Peyer's patch (tissue), 4 donors: Measurements from ENCODE around the gene EFS. TPM values are rescaled to one million over a fixed set of nuclear protein-coding genes. Genes with fewer than 3 reads are reported as not detected.

Source experiments
- DNase-seq, 3 donors: peaks; one replicate each; pipeline ENCODE4 v3.0.0-alpha.2; 2017 to 2019
- H3K27ac ChIP-seq, 4 donors: fragments of 200-600 bp; sonication (generic); one replicate each; pipeline ENCODE4 v1.5.1; 2016 to 2019
- H3K27me3 ChIP-seq, 2 donors: fragments of 200-600 bp; sonication (generic); one replicate each; pipeline ENCODE4 v1.5.1; 2019
- H3K36me3 ChIP-seq, 3 donors: fragments of 200-600 bp; sonication (generic); one replicate each; pipeline ENCODE4 v1.5.1; 2016 to 2019
- H3K4me1 ChIP-seq, 4 donors: fragments of 200-600 bp; sonication (generic); one replicate each; pipeline ENCODE4 v1.5.1; 2016 to 2019
- H3K4me3 ChIP-seq, 4 donors: fragments of 200-600 bp; sonication (generic); 1 replicate in 3 of 4; 2 replicates in 1 of 4; pipeline ENCODE4 v1.5.1; 2016 to 2019; ENCODE audit warnings: mild to moderate bottlenecking in 1 of 4
- H3K9me3 ChIP-seq, 4 donors: fragments of 200-600 bp; sonication (generic); one replicate each; pipeline ENCODE4 v1.5.1; 2016 to 2019; ENCODE audit warnings: mild to moderate bottlenecking in 1 of 4
- CTCF ChIP-seq, 6 experiments: fragments of 450-650 bp in 4 of 6; fragments of 200-600 bp in 2 of 6; sonication (generic) in 1 of 6; IDR thresholded peaks; one replicate each; pipeline ENCODE4 v1.5.1; 2017 to 2019; ENCODE audit warnings: antibody characterized with exemption in 6 of 6, mild to moderate bottlenecking in 3 of 6, moderate library complexity in 1 of 6
- POLR2A ChIP-seq, 2 donors: fragments of 450-650 bp; IDR thresholded peaks; one replicate each; pipeline ENCODE4 v1.5.1; 2017; ENCODE audit warnings: antibody characterized with exemption in 2 of 2, mild to moderate bottlenecking in 2 of 2, moderate library complexity in 2 of 2
- total RNA-seq, 4 donors: library from RNA; depleted of rRNA; stranded (reverse); fragments of >200 nt; gene quantifications; one replicate each; pipeline ENCODE4 v1.1.0, GENCODE V29; 2016

EFS gene
- total RNA-seq, 4 donors from 2014 or later = 2.1 to 4.4 (median 4.1) TPM; not detected in 1

- H3K27me3 ChIP-seq = no peaks in the 10 kb centered on the region
- peaks cover 0 to 8% (median 0%) of the 10 kb centered on the region in 4 donors for H3K4me1 ChIP-seq
- no peaks in the 10 kb centered on the region for H3K36me3 ChIP-seq
- DNase-seq = no peak
- TF ChIP-seq POLR2A (IDR thresholded peaks at IDR 0.05) (no peak), CTCF (IDR thresholded peaks at IDR 0.05) (no peak)
- H3K4me3 ChIP-seq = no peak overlapping the region
- no peaks in the 10 kb centered on the region for H3K9me3 ChIP-seq
- peak overlapping the region in 1 of 4 donors; percentile 35 for H3K27ac ChIP-seq
Measured at GRCh38 chr14:23380197-23380914, 15.4 kb upstream of the EFS start.

GRCh38 chr14:23379366-23380196 is 14.6 kb upstream of the EFS start:
- TF ChIP-seq CTCF (IDR thresholded peaks at IDR 0.05) (peak; percentile 62 to 92 (median 88)), POLR2A (IDR thresholded peaks at IDR 0.05) (no peak)
- H3K4me1 ChIP-seq = peaks cover 0 to 8% (median 0%) of the 10 kb centered on the region in 4 donors
- H3K4me3 ChIP-seq = no peak overlapping the region
- H3K36me3 ChIP-seq = no peaks in the 10 kb centered on the region
- H3K27ac ChIP-seq = no peak overlapping the region
- H3K27me3 ChIP-seq = no peaks in the 10 kb centered on the region
- no peaks in the 10 kb centered on the region for H3K9me3 ChIP-seq
- peak; percentile 27 to 77 (median 77) for DNase-seq

GRCh38 chr14:23378612-23379220 is 13.7 kb upstream of the EFS start:
- Histone ChIP-seq H3K4me3 (no peak overlapping the region), H3K4me1 (peaks cover 0 to 8% (median 0%) of the 10 kb centered on the region in 4 donors), H3K27ac (no peak overlapping the region), H3K27me3 (no peaks in the 10 kb centered on the region), H3K36me3 (no peaks in the 10 kb centered on the region), H3K9me3 (no peaks in the 10 kb centered on the region)
- DNase-seq = peak in 1 of 3 donors; percentile 41
- TF ChIP-seq CTCF (IDR thresholded peaks at IDR 0.05) (no peak), POLR2A (IDR thresholded peaks at IDR 0.05) (no peak)

GRCh38 chr14:23377573-23378563 is 12.9 kb upstream of the EFS start:
- H3K27ac ChIP-seq = no peak overlapping the region
- TF ChIP-seq POLR2A (IDR thresholded peaks at IDR 0.05) (no peak), CTCF (IDR thresholded peaks at IDR 0.05) (no peak)
- no peaks in the 10 kb centered on the region for H3K27me3 ChIP-seq
- no peaks in the 10 kb centered on the region for H3K9me3 ChIP-seq
- peaks cover 0 to 8% (median 0%) of the 10 kb centered on the region in 4 donors for H3K4me1 ChIP-seq
- peak in 1 of 3 donors; percentile 34 for DNase-seq
- no peak overlapping the region for H3K4me3 ChIP-seq
- no peaks in the 10 kb centered on the region for H3K36me3 ChIP-seq

- Histone ChIP-seq H3K9me3 (no peaks in the 10 kb centered on the region), H3K27ac (no peak overlapping the region), H3K4me3 (no peak overlapping the region)
Measured at GRCh38 chr14:23377198-23377550, 12.2 kb upstream of the EFS start.

More at GRCh38 chr14:23377198-23377550, 12.2 kb upstream of the EFS start:
- Histone ChIP-seq H3K36me3 (no peaks in the 10 kb centered on the region), H3K4me1 (peaks cover 0 to 8% (median 0%) of the 10 kb centered on the region in 4 donors), H3K27me3 (no peaks in the 10 kb centered on the region)
- TF ChIP-seq CTCF (IDR thresholded peaks at IDR 0.05) (no peak), POLR2A (IDR thresholded peaks at IDR 0.05) (no peak)
- peak in 1 of 3 donors; percentile 33 for DNase-seq
